GM12873 (cell line): Measurements from ENCODE around the gene NELFE.

Source experiments
- CTCF ChIP-seq: IDR thresholded peaks from 2 replicates; pipeline ENCODE4 v1.5.1; 2012; ENCODE audit warnings: low read depth, mild to moderate bottlenecking, moderate library complexity, low read length, control low read depth; ENCODE audit not compliant: insufficient read depth; ENCODE audit errors: missing control alignments

Gene NELFE

DNA sequence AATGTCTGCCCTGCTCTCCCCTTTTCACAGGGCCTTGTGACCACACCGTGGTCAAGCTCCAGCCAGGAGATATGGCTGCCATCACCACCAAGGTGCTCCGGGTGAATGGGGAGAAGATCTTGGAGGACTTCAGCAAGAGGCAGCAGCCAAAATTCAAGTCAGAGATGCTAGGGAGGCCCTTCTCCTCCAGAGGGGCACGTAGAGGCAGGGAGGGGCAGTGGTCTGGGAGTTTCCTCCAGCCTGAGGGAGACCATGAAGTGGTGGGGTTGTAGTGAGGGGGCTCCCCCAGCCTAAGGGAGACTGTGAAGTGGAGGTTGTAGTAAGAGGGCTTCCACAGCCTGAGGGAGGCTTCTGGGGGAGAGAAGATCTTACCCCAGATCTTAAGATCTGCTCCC, 9.2 kb upstream of the NELFE start:
- no peak for TF ChIP-seq CTCF

DNA sequence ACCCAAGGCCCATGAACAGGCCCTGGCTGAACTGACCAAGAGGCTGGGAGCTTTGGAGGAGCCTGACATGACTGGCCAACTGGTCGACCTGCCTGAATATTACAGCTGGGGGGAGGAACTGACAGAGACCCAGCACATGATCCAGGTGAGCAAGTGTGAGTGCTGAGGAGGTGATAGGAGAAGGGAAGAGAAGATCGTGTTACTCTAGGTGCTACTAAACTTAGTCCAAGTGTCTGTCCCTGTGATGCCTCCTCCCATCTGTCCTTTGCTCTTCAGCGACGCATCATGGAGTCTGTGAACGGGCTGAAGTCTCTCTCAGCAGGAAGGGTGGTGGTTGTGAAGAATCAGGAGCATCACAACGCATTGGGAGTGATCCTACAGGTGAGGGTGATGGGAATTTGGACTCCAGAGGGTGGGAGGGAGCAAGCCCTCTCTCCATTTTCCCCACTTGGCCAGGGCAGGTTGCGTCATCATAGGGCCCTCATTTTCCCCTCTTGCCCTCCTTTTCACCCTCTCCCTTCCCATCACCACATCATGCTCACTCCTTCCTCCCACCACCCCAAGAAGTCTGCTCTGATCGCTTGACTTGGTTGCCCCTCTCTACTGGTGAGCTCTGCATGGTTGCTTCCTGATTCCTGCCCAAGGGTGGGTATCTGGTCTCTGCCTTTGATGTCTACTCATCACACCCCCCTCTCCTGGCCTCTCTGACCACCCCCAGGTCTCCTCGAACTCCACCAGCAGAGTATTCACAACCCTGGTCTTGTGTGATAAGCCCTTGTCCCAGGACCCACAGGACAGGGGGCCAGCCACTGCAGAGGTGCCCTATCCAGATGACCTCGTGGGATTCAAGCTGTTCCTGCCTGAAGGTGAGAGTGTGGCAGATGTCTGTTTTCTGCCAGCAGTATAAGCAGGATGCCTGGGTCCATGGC, 8.5 kb upstream of the NELFE start:
- no peak for TF ChIP-seq CTCF

- TF ChIP-seq CTCF = no peak
Observed at GRCh38 chr6:31966506-31966905, 7.7 kb upstream of the NELFE start.

DNA sequence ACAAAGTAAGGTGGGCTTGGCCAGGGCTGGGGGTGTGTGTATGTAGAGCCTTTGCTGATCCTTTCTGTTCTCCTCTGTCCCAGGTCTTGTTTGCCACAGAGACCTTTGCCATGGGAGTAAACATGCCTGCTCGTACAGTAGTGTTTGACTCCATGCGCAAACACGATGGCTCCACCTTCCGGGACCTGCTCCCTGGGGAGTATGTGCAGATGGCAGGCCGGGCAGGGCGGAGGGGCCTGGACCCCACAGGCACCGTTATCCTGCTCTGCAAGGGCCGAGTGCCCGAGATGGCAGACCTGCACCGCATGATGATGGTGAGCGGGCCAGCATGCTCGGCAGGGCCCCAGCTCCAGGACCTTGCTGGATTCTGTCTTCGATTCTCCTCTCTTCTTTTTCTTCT, 6.9 kb upstream of the NELFE start:
- no peak for TF ChIP-seq CTCF

DNA sequence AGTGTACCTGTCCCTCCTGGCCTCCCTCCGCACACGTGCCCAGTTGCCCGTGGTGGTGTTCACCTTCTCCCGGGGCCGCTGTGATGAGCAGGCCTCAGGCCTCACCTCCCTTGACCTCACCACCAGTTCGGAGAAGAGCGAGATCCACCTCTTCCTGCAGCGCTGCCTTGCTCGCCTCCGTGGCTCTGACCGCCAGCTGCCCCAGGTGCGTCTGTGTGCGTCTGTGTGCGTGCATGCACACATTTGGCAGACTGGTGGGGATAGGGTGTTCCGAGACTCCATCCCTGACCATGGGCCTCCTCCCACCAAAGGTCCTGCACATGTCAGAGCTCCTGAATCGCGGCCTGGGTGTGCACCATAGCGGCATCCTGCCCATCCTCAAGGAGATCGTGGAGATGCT, 5.2 kb upstream of the NELFE start:
- no peak for TF ChIP-seq CTCF

DNA sequence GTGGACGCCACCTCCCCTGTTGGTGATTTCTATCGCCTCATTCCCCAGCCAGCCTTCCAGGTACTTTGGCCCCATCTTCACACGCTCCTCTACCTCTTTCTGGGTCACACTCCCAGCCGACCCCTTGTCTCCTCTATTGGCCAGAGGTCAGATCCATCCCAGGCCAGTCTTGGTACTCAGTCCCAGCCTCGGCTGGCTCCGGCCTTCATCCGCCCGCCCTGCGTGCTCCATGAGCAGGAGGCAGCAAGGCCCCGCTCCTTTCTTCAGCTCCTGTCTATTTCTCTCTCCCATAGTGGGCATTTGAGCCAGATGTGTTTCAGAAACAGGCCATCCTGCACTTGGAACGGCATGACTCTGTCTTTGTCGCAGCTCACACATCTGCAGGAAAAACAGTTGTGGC, 2.8 kb upstream of the NELFE start:
- no peak for TF ChIP-seq CTCF

DNA sequence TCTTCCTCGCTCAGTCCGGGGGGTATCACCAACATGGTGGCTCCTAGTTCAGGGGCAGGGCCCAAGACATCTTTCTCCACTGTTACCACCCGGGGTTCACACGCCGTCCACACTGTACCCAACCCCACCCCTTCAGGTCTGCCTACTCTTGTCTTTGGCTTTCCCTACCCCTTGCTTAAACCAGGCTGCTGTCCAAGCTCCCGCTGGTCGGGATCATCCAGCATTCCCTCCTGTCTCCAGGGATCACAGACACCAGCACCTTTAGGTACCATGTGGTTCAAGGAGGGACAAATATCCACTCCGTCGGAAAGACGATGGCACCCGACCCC, 395 bp downstream of the NELFE start:
- TF ChIP-seq CTCF = no peak
